Activated effector memory CD4-positive, alpha-beta T cell treated with Interleukin-2 at 50 U/mL for 16 hours (primary cell): Measurements from ENCODE around the gene STX3.
"Not testable (repeated sequence)": the region's sequence is repeated elsewhere in the genome, so short reads cannot be mapped to it uniquely, and the experiment has no call there.

ENCODE experiments used
- DNase-seq: peaks from one replicate; pipeline ENCODE4 v3.0.0-alpha.2; 2020

The STX3 gene

GRCh38 chr11:59847626-59848025 is 92.5 kb downstream of the STX3 start:
- DNase-seq: no peak

DNA sequence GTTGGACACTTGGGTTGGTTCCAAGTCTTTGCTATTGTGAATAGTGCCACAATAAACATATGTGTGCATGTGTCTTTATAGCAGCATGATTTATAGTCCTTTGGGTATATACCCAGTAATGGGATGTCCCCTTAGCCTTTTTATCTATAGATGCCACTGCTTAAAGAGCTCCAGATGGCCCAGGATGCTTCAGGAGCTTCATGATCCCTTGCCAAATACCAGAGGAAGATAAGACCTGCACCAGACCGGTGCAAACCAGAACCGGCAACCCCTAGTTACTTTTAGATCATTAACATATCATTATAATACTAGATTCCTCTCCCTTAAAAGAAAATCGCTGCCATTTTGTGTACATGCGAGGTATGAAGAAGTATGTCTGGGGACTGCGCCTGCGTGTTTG is 93.3 kb downstream of the STX3 start:
- DNase-seq: not testable (repeated sequence)

- DNase-seq: no peak
Observed at GRCh38 chr11:59849129-59849528, 94.0 kb downstream of the STX3 start.

- not testable (repeated sequence) for DNase-seq
Observed at GRCh38 chr11:59849551-59849950, 94.4 kb downstream of the STX3 start.

DNA sequence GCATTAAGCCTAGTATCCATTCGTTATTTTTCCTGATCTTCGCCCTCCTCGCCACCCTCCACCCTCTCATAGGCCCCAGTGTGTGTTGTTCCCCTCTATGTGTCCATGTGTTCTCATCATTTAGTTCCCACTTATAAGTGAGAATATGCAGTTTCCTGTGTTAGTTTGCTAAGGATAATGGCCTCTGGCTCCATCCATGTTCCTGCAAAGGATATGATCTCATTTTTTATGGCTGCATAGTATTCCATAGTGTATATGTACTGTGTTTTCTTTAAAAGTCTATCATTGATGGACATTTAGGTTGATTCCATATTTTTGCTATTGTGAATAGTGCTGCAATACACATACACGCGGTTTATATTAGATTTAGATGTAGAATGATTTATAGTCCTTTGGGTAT is 96.2 kb downstream of the STX3 start:
- not testable (repeated sequence) for DNase-seq

DNA sequence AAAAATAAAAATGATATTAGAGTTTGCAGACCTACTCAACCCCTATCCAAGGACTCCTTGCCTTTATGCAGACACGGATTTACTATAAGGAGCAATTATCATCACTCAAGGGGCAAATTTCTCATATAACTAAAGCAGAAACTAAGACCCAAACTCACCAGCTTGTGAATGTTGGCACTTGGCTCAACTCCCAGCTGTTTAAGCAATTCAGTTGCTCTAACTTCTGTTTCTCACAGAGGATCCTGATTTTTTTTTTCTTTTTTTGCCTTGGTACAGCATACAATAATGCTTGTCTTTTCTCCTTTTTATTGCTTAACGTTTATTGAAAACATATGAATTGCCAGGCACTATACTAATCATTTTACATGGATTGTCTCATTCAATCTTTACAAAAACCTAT is 99.7 kb downstream of the STX3 start:
- DNase-seq: no peak
